Measurements from ENCODE around the gene UBALD2. TPM values are rescaled to one million over a fixed set of nuclear protein-coding genes. Genes with fewer than 3 reads are reported as not detected.
"Not testable (repeated sequence)": the region's sequence is repeated elsewhere in the genome, so short reads cannot be mapped to it uniquely, and the experiment has no call there.

The UBALD2 gene
- polyA plus RNA-seq, 3 donors from 2014 or later = 1.5 to 4.5 (median 3.9) TPM

- H3K27me3 Mint-ChIP-seq (ENCODE audit: low read depth in 3 of 3) = peaks cover 0 to 5% (median 3%) of the 10 kb centered on the region in 3 donors
- peak overlapping the region; percentile 77 to 92 (median 88) for H3K27ac Mint-ChIP-seq
- peak overlapping the region in 4 of 5 donors; percentile 71 to 85 (median 77) for H3K4me3 Mint-ChIP-seq
- no peak for DNase-seq
- peaks cover 36 to 37% of the 10 kb centered on the region in 2 donors for H3K4me1 Mint-ChIP-seq
- no peaks in the 10 kb centered on the region for H3K36me3 Mint-ChIP-seq
- H3K9me3 Mint-ChIP-seq = no peaks in the 10 kb centered on the region
Measured at GRCh38 chr17:76251478-76252039, 13.6 kb upstream of the UBALD2 start.

DNA sequence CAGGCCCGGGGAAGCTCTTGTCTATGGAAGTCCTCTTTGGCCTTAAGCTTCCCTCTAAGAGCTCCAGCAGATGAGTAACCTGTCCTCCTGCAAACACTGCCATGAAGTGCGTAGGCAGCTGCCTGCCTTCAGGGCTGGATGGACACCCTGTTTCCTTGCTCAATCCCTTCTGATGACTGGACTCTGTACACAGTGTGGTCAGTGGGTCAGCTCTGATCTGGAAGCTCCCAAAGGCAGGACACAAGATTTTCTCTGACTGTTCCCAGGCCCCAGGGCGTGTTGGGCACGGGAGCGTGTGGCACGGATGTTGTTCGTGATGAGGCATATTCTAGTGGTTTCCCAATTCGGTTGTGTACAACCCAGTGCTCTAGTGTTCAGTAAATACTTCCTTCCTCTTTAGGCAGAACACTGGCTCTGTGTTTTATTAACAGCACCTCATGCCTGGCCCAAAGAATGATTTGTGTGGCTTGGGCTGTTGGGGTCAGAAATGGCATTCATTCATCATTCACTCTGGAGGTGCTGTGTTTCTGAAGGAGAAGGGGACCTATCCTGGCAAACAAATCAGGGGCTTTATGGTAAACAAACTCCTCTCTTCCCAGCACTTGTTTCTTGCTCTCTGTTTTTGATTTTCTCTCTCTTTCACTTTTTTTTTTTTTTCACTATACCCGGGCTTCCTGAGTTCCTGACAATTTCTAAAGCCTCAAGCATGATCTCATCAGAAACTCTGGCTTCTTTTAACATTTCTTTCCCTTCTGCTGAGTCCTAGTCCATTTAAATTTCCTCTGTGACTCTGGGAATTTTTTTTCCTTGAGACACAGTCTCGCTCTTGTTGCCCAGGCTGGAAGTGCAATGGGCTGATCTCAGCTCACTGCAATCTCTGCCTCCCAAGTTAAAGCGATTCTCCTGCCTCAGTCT, 12.9 kb upstream of the UBALD2 start:
- Mint-ChIP-seq H3K9me3 (peaks cover 0 to 4% (median 0%) of the 10 kb centered on the region in 6 donors), H3K27me3 (ENCODE audit: low read depth in 3 of 3) (peaks cover 3 to 8% (median 3%) of the 10 kb centered on the region in 3 donors), H3K4me3 (peak overlapping the region; percentile 69 to 85 (median 77)), H3K36me3 (peaks cover 0 to 3% (median 0%) of the 10 kb centered on the region in 3 donors), H3K27ac (peak overlapping the region; percentile 77 to 92 (median 88)), H3K4me1 (peaks cover 40 to 42% of the 10 kb centered on the region in 2 donors)
- DNase-seq = peak in 2 of 3 donors; percentile 25 to 43

DNA sequence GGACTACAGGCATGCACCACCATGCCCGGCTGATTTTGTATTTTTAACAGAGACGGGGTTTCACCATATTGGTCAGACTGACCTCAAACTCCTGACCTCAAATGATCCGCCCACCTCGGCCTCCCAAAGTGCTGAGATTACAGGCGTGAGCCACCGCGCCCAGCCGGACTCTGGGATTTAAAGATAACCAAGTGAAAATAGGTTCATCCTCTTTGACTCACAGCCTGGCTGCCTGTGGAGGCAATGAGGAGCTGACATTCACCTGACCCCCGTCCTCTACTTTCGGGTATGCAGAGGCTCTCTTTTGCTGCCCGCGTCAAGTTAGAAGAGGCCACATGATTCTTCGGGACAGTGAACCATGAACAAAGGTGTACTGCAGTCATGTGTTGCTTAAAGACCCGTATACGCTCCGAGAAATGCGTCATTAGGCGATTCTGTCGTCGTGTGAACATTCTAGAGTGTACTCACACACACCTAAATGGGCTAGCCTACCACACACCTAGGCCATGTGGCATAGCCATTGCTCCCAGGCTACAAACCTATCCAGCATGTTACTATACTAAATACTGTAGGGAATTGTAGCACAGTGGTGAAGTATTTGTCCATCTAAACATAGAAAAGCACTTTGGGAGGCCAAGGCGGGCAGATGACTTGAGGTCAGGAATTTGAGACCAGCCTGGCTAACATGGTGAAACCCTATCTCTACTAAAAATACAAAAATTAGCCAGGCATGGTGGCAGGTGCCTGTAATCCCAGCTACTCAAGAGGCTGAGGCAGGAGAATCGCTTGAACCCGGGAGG, 12.0 kb upstream of the UBALD2 start:
- H3K27me3 Mint-ChIP-seq (ENCODE audit: low read depth in 3 of 3) = not testable (repeated sequence)

DNA sequence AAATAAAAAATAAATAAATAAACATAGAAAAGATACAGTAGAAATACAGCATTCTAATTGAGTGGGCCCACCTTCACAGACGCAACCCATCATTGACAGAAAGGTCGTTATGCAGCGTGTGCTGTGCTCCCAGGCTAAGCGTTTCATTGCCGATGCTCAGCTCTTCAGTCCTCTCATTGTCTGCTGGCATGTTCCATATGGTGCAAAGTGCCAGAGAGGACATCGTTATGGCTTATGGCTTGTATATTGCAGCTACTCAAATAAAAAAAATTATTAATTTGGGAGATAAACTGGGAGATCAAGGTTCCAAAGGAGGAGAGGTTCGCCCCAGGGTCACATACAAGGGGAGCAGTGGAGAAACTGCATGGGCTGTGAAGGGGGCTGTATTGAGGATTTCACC, 11.3 kb upstream of the UBALD2 start:
- peaks cover 40 to 42% of the 10 kb centered on the region in 2 donors for H3K4me1 Mint-ChIP-seq
- H3K4me3 Mint-ChIP-seq = peak overlapping the region in 1 of 5 donors; percentile 7
- H3K9me3 Mint-ChIP-seq = peaks cover 0 to 4% (median 0%) of the 10 kb centered on the region in 6 donors
- no peak overlapping the region for H3K27ac Mint-ChIP-seq
- DNase-seq = no peak
- peaks cover 3 to 8% (median 3%) of the 10 kb centered on the region in 3 donors for H3K27me3 Mint-ChIP-seq (ENCODE audit: low read depth in 3 of 3)
- peaks cover 0 to 3% (median 0%) of the 10 kb centered on the region in 3 donors for H3K36me3 Mint-ChIP-seq

More for the DNA sequence above, 12.0 kb upstream of the UBALD2 start:
- Mint-ChIP-seq H3K4me3 (peak overlapping the region; percentile 69 to 85 (median 77)), H3K27ac (peak overlapping the region; percentile 77 to 92 (median 88)), H3K4me1 (peaks cover 40 to 42% of the 10 kb centered on the region in 2 donors)
- not testable (repeated sequence) for H3K36me3 Mint-ChIP-seq, H3K9me3 Mint-ChIP-seq, DNase-seq

GRCh38 chr17:76254275-76254674, 10.9 kb upstream of the UBALD2 start:
- Mint-ChIP-seq H3K36me3 (peaks cover 0 to 3% (median 0%) of the 10 kb centered on the region in 3 donors), H3K9me3 (peaks cover 0 to 4% (median 0%) of the 10 kb centered on the region in 6 donors), H3K4me1 (peaks cover 40 to 42% of the 10 kb centered on the region in 2 donors), H3K4me3 (peak overlapping the region in 1 of 5 donors; percentile 7), H3K27me3 (ENCODE audit: low read depth in 3 of 3) (peaks cover 3 to 8% (median 3%) of the 10 kb centered on the region in 3 donors), H3K27ac (peak overlapping the region in 1 of 6 donors; percentile 49)
- no peak for DNase-seq

- peaks cover 3 to 8% (median 3%) of the 10 kb centered on the region in 3 donors for H3K27me3 Mint-ChIP-seq (ENCODE audit: low read depth in 3 of 3)
- no peak for DNase-seq
- H3K27ac Mint-ChIP-seq = peak overlapping the region in 5 of 6 donors; percentile 22 to 91 (median 86)
- H3K36me3 Mint-ChIP-seq = peaks cover 0 to 3% (median 0%) of the 10 kb centered on the region in 3 donors
- H3K9me3 Mint-ChIP-seq = peaks cover 0 to 4% (median 0%) of the 10 kb centered on the region in 6 donors
- peaks cover 42 to 46% of the 10 kb centered on the region in 2 donors for H3K4me1 Mint-ChIP-seq
- peak overlapping the region in 2 of 5 donors; percentile 60 to 70 for H3K4me3 Mint-ChIP-seq
Measured at GRCh38 chr17:76255801-76256429, 9.2 kb upstream of the UBALD2 start.

GRCh38 chr17:76256430-76257050, 8.6 kb upstream of the UBALD2 start:
- not testable (repeated sequence) for H3K27me3 Mint-ChIP-seq (ENCODE audit: low read depth in 3 of 3); H3K9me3 Mint-ChIP-seq; H3K36me3 Mint-ChIP-seq
- H3K27ac Mint-ChIP-seq = peak overlapping the region; percentile 86 to 94 (median 89)
- H3K4me1 Mint-ChIP-seq = peaks cover 40 to 47% of the 10 kb centered on the region in 2 donors
- peak overlapping the region; percentile 60 to 82 (median 70) for H3K4me3 Mint-ChIP-seq
- DNase-seq = peak; percentile 64 to 78 (median 74)

DNA sequence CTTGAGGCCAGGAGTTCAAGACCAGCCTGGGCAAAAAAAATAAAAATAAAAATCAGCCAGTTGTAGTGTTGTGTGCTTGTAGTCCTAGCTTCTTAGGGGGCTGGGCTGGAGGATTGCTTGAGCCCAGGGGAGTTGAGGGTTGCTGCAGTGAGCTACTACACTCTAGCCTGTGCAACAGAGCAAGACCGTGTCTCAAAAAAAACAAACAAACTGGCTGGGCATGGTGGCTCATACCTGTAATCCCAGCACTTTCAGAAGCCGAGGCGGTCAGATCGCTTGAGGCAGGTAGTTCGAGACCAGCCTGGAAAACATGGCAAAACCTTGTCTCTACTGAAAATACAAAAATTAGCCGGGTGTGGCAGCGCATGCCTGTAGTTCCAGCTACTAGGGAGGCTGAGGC, 4.9 kb upstream of the UBALD2 start:
- Mint-ChIP-seq H3K9me3 (peaks cover 0 to 4% (median 0%) of the 10 kb centered on the region in 6 donors), H3K4me1 (peaks cover 52 to 60% of the 10 kb centered on the region in 2 donors), H3K4me3 (no peak overlapping the region), H3K27me3 (ENCODE audit: low read depth in 3 of 3) (peaks cover 10 to 14% (median 14%) of the 10 kb centered on the region in 3 donors), H3K36me3 (peaks cover 0 to 3% (median 0%) of the 10 kb centered on the region in 3 donors), H3K27ac (no peak overlapping the region)
- no peak for DNase-seq

DNA sequence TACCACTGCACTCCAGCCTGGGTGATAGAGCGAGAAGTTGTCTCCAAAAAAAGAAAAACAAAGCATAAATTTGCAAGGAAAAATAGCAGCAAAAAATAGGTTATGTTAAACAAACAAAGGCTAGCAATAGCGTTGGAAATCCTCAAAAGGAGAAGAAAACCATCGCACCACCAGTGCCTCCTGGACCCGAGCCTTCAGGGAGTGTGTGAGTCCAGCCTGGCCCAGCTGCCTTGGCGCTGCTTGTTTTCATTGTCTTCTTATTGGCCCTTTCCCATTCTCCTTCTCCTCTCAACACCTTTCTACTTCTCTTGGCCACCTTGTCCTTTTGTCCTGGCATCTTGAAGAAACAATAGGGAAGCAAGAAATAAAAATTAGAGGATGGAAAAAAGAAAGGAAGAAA, 4.5 kb upstream of the UBALD2 start:
- H3K4me1 Mint-ChIP-seq = peaks cover 48 to 56% of the 10 kb centered on the region in 2 donors
- H3K4me3 Mint-ChIP-seq = peak overlapping the region in 1 of 5 donors; percentile 11
- peaks cover 10 to 15% (median 11%) of the 10 kb centered on the region in 3 donors for H3K27me3 Mint-ChIP-seq (ENCODE audit: low read depth in 3 of 3)
- H3K9me3 Mint-ChIP-seq = peaks cover 0 to 4% (median 0%) of the 10 kb centered on the region in 6 donors
- H3K27ac Mint-ChIP-seq = peak overlapping the region in 4 of 6 donors; percentile 3 to 89 (median 42)
- H3K36me3 Mint-ChIP-seq = peaks cover 0 to 3% (median 0%) of the 10 kb centered on the region in 3 donors
- DNase-seq = no peak

- H3K9me3 Mint-ChIP-seq = peaks cover 0 to 4% (median 0%) of the 10 kb centered on the region in 6 donors
- H3K4me1 Mint-ChIP-seq = peaks cover 45 to 48% of the 10 kb centered on the region in 2 donors
- H3K27me3 Mint-ChIP-seq (ENCODE audit: low read depth in 3 of 3) = peaks cover 12 to 23% (median 15%) of the 10 kb centered on the region in 3 donors
- H3K36me3 Mint-ChIP-seq = peaks cover 0 to 3% (median 0%) of the 10 kb centered on the region in 3 donors
- DNase-seq = peak in 1 of 3 donors; percentile 21
- H3K27ac Mint-ChIP-seq = peak overlapping the region; percentile 87 to 99 (median 94)
- peak overlapping the region; percentile 47 to 85 (median 67) for H3K4me3 Mint-ChIP-seq
Measured at GRCh38 chr17:76261421-76262215, 3.5 kb upstream of the UBALD2 start.

GRCh38 chr17:76262732-76263344, 2.3 kb upstream of the UBALD2 start:
- Mint-ChIP-seq H3K27ac (peak overlapping the region; percentile 87 to 99 (median 94)), H3K4me3 (peak overlapping the region; percentile 63 to 85 (median 79)), H3K9me3 (no peaks in the 10 kb centered on the region), H3K36me3 (no peaks in the 10 kb centered on the region), H3K27me3 (ENCODE audit: low read depth in 3 of 3) (peaks cover 15 to 26% (median 23%) of the 10 kb centered on the region in 3 donors), H3K4me1 (peaks cover 53 to 54% of the 10 kb centered on the region in 2 donors)
- peak; percentile 59 to 66 (median 64) for DNase-seq

Data from immature natural killer cell (primary cell).